ENCODE measurements around the gene KNSTRN.

KNSTRN gene

DNA sequence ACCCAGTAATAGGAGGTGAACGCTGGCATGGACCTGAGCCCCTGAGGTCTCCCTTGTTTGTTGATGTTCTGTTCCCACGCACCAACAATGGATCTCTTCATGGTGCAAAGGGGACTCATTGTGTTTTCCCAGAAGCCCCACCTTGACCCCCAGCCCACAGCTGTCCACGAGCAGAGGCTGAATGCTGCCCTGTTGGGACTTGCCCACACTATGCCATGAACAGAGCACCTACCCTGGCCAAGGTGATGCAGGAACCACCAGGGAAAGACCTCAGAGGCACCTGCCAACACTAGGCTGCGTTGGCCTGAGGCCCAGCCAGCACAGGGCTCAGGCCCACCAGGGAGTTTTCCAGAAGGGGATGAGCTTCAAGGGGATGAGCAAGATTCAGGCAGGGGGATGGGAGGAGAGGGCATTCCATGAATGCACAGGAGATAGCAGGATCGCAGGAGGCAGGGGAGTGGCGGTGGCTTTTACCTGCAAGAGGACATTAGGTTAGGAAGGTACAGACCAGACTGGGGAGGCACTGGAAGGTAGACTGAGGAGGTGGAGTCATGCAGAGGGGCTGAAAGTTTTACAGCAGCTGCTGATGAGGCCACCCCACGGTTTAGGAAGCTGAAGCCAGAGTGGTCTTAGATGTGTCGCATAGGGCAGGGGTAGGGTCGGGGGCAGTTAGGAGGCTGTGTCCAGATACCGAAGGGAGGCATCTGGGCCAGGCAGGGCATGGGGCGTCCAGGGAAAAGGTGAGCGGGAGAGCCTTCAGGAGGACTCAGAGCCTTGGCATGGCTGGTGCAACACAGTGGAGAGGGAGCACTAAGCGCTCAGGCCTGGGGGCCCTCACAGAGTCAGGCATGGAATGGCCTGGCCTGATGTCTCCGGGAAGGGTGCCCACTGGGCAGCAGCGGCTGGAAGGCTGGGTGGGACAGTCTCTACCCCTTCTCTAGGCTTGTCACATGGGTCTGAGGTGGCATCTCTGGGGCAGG, 35.7 kb upstream of the KNSTRN start:
- TF ChIP-seq, protein P1, sequence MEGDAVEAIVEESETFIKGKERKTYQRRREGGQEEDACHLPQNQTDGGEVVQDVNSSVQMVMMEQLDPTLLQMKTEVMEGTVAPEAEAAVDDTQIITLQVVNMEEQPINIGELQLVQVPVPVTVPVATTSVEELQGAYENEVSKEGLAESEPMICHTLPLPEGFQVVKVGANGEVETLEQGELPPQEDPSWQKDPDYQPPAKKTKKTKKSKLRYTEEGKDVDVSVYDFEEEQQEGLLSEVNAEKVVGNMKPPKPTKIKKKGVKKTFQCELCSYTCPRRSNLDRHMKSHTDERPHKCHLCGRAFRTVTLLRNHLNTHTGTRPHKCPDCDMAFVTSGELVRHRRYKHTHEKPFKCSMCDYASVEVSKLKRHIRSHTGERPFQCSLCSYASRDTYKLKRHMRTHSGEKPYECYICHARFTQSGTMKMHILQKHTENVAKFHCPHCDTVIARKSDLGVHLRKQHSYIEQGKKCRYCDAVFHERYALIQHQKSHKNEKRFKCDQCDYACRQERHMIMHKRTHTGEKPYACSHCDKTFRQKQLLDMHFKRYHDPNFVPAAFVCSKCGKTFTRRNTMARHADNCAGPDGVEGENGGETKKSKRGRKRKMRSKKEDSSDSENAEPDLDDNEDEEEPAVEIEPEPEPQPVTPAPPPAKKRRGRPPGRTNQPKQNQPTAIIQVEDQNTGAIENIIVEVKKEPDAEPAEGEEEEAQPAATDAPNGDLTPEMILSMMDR (IDR thresholded peaks at IDR 0.05), result no peak

DNA sequence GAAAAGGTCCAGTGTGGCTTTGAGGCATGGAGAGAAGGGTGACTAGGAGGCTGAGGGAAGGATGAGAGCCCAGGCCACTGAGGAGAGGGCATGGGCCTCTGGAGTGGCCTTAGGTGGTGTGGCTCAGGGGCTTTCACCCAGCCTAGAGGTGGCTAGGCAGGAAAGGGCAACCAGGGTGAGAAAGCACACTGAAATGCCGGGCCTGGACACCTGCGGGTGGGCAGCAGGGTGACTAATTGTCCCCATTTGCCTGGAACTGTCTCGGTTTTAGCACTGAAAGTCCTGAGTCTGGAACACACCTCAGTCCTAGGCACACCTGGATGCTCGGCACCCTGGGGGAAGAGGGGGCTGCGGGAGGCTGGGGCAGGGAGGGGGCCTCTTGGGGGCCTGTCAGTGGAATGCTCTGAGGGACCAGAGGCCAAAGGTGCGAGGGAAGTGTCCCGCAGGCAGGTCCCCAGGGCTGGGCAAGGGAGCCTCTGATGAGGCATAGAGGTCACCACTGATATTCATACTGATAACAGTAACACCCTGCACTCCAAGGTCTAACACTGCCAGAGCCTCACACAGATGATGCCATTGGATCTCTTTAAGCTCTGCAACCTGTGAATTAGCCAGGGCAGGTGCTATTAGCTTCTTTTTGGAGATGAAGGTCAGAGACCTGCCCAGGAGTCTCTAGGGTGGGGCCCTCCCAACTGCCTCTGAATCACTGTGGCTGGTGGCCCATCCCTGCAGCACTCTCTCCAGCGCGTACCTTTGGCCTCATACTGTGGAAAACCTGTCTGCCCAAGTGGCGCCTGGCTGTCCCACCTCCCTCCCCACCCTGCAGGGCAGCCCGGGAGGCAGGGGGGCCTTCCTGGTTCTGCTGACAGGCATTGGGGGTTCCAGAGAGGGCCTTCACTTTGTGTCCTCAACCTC, 34.7 kb upstream of the KNSTRN start:
- TF ChIP-seq, protein P1 (IDR thresholded peaks at IDR 0.05), result no peak

DNA sequence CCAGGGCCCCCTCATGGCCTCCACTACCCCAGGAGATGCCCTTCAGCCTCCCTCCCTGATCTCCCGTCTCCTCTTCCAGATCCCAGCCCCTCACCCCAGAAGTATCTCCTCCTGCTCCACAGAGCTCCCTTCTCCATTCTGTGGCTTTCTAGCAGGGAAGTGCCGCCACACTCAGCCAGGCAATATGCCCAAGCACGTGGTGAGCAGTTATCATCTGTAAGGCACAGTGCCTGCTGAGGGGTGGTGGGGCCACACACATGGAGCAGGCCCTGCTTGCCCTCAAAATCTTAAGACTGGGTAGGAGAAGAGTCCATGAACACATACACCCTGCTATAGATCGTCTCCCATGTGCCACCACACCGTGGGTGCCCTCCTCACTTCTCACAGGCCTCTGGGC, 34.0 kb upstream of the KNSTRN start:
- TF ChIP-seq, protein P1 (IDR thresholded peaks at IDR 0.05), result no peak

- TF ChIP-seq, protein P1 (IDR thresholded peaks at IDR 0.05), result no peak
These were observed 33.4 kb upstream of the KNSTRN start for GRCh38 chr15:40349163-40349562.

DNA sequence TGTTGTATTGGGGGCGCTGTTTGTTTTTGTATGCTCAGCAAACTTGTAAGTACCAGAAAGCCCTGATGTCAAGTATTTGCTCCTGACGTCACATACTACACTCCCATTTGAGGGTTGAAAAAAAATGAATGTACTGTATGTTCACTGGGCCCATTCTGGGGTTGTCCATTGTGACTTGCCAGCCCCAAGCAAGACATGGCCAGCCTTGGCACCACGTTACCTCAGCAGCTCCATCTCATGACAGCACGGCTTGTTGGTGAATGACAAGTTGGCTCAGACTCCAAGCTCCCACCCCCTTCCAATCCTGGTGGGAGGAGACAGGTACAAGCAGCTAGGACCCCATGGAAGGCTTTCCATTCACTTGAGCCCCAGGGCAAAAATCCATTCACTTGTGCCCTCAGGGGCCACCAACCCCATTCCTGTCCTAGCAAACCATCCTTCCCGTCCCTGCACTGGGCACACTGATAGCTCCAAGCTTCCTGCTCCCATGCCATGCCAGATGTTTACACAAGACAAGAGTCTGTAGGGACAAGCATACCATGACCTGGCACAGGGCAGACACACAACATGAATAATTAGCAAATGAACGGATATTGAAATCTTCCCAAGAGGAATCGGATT, 30.1 kb upstream of the KNSTRN start:
- TF ChIP-seq, protein P1 (IDR thresholded peaks at IDR 0.05), result no peak

GRCh38 chr15:40353697-40354096, 28.8 kb upstream of the KNSTRN start:
- TF ChIP-seq, protein P1 (IDR thresholded peaks at IDR 0.05), result no peak

Measured in LNCAP (cell line).